BJ (cell line): ENCODE results near the gene ZNF593. TPM values are rescaled to one million over a fixed set of nuclear protein-coding genes. Genes with fewer than 3 reads are reported as not detected.

Experiments used
- CTCF ChIA-PET: fragments of 350-600 bp; formaldehyde crosslinking; extraction: SDS; loops from one replicate; lab custom pipeline; 2021; ENCODE audit warnings: antibody characterized with exemption, inconsistent platforms; lab: Yijun Ruan, JAX
- POLR2A ChIA-PET: fragments of 300-600 bp; sonication (Branson Sonifier 250); formaldehyde crosslinking; extraction: SDS; loops from one replicate; lab custom pipeline; 2021; ENCODE audit warnings: antibody characterized with exemption; lab: Charles Lee
- DNase-seq: peaks from one replicate; pipeline ENCODE4 v3.0.0-alpha.2; 2011; ENCODE audit warnings: low read depth
- H3K27me3 ChIP-seq: 2 replicates; pipeline ENCODE4 v1.6.0; 2011; ENCODE audit warnings: low read length; ENCODE audit not compliant: control insufficient read depth, insufficient read depth
- H3K36me3 ChIP-seq: 2 replicates; pipeline ENCODE4 v1.5.1; 2011; ENCODE audit warnings: low read length; ENCODE audit not compliant: control insufficient read depth, insufficient read depth
- H3K4me3 ChIP-seq: 2 replicates; pipeline ENCODE4 v1.5.1; 2011; ENCODE audit warnings: low read depth, mild to moderate bottlenecking, control low read depth, low read length
- CTCF ChIP-seq: IDR thresholded peaks from 2 replicates; pipeline ENCODE4 v1.5.1; 2011; ENCODE audit warnings: low read depth, mild to moderate bottlenecking, control low read depth, inconsistent platforms, low read length, moderate library complexity; ENCODE audit not compliant: insufficient read depth
- polyA plus RNA-seq: library from polyadenylated mRNA; depleted of rRNA; stranded (reverse); fragments of >200 nt; gene quantifications from 2 replicates; pipeline ENCODE4 v1.2.3, GENCODE V29; 2011

The ZNF593 gene
- polyA plus RNA-seq, 1 experiment = 30.2 TPM

GRCh38 chr1:26210147-26210870 lies 40.6 kb downstream of the ZNF593 start:
- CTCF ChIA-PET = interaction anchor here (0.7 to 1.4 kb wide), 3 partner anchors 14 to 23 kb away, joined by 3 to 4 read pairs (median 3); partner anchors contain the start of gene CEP85
- POLR2A ChIA-PET = interaction anchor here (0.6 kb wide), 1 partner anchor 168 kb away, joined by 3 read pairs; no protein-coding TSS in a partner anchor
- Histone ChIP-seq H3K27me3 (peaks cover 6% of the 10 kb centered on the region), H3K36me3 (no peaks in the 10 kb centered on the region), H3K4me3 (no peak overlapping the region)
- no peak for TF ChIP-seq CTCF
- DNase-seq = no peak

DNA sequence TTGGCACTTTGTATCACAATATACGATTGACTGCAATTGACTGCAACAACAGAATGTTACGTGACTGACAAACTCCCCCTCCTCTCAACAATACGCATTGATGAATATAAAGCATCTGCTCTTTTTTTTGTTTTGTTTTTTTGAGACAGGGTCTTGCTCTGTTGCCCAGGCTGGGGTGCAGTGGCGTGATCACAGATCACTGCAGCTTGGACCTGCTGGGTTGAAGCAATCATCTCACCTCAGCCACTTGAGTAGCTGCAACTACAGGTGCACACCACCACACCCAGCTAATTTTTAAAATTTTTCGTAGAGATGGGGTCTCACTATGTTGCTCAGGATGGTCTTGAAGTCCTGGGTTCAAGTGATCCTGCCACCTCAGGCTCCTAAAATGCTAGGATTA lies 43.0 kb downstream of the ZNF593 start:
- CTCF ChIA-PET = interaction anchor here (1.0 to 1.3 kb wide), 3 partner anchors 9 to 22 kb away, joined by 3 to 5 read pairs (median 5); partner anchors contain the start of gene CEP85
- no peaks in the 10 kb centered on the region for H3K36me3 ChIP-seq
- DNase-seq = no peak
- H3K27me3 ChIP-seq = peaks cover 7% of the 10 kb centered on the region
- POLR2A ChIA-PET = no interaction called here
- H3K4me3 ChIP-seq = no peak overlapping the region
- no peak for TF ChIP-seq CTCF

GRCh38 chr1:26213335-26213905 lies 43.7 kb downstream of the ZNF593 start:
- DNase-seq = no peak
- POLR2A ChIA-PET = no interaction called here
- Histone ChIP-seq H3K4me3 (no peak overlapping the region), H3K27me3 (peaks cover 7% of the 10 kb centered on the region), H3K36me3 (no peaks in the 10 kb centered on the region)
- CTCF ChIA-PET = interaction anchor here (1.1 to 1.3 kb wide), 2 partner anchors 10 to 21 kb away, joined by 5 read pairs; partner anchors contain the start of gene CEP85
- no peak for TF ChIP-seq CTCF

DNA sequence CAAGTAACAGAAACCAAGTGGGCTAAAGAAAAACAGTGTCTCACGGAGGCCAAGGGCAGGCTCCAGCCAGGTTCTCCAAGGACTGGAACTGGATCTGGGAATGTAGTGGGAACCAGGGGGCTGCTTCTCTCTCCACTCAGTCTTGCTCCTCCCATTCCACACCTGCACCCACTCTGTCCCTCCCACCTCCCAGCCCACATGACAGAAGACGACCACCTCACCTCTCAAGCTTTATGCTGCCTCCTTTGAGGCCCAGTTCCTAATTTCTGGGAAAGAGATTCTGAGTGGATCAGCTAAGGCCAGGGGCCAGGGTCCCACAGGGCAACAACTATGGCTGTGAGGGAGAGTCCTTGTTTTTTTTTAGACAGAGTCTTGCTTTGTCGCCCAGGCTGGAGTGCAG lies 45.5 kb downstream of the ZNF593 start:
- H3K4me3 ChIP-seq = no peak overlapping the region
- TF ChIP-seq CTCF = no peak

GRCh38 chr1:26218906-26219494 lies 49.3 kb downstream of the ZNF593 start:
- no peak for TF ChIP-seq CTCF
- no peak overlapping the region for H3K4me3 ChIP-seq
- ChIA-PET CTCF (no interaction called here), POLR2A (no interaction called here)
- DNase-seq = no peak
- H3K36me3 ChIP-seq = no peaks in the 10 kb centered on the region
- peaks cover 12% of the 10 kb centered on the region for H3K27me3 ChIP-seq

More for the DNA sequence above, 45.5 kb downstream of the ZNF593 start:
- ChIA-PET POLR2A (no interaction called here), CTCF (interaction anchor here (1.9 kb wide), 1 partner anchor 10 kb away, joined by 5 read pairs; no protein-coding TSS in a partner anchor)
- Histone ChIP-seq H3K36me3 (no peaks in the 10 kb centered on the region), H3K27me3 (peaks cover 7% of the 10 kb centered on the region)
- no peak for DNase-seq
